Liver (tissue), 9 donors: ENCODE data around the gene TRMT61A. TPM values are rescaled to one million over a fixed set of nuclear protein-coding genes. Genes with fewer than 3 reads are reported as not detected.

Experiments
- DNase-seq: peaks from one replicate; pipeline ENCODE4 v3.0.0-alpha.2; 2017; ENCODE audit warnings: low spot score
- H3K27ac ChIP-seq, 2 donors: one replicate each; pipeline ENCODE4 v1.7.0; 2013; ENCODE audit warnings: inconsistent platforms in 2 of 2, low read length in 2 of 2, control low read depth in 1 of 2, low read depth in 1 of 2, mild to moderate bottlenecking in 1 of 2
- H3K27me3 ChIP-seq, 4 donors: one replicate each; pipeline versions ENCODE4 v1.6.1 to v1.7.0; 2013; ENCODE audit warnings: low read length in 3 of 4, inconsistent platforms in 1 of 4, mild to moderate bottlenecking in 1 of 4, moderate library complexity in 1 of 4; ENCODE audit not compliant: control insufficient read depth in 4 of 4, insufficient read depth in 4 of 4
- H3K36me3 ChIP-seq, 4 donors: one replicate each; pipeline versions ENCODE4 v1.6.1 to v1.7.0; 2013; ENCODE audit warnings: low read length in 3 of 4, mild to moderate bottlenecking in 3 of 4, low read depth in 1 of 4, moderate library complexity in 1 of 4; ENCODE audit not compliant: control insufficient read depth in 4 of 4, insufficient read depth in 3 of 4
- H3K4me1 ChIP-seq, 4 donors: one replicate each; pipeline versions ENCODE4 v1.6.1 to v1.7.0; 2013; ENCODE audit warnings: low read length in 3 of 4, mild to moderate bottlenecking in 3 of 4, moderate library complexity in 1 of 4; ENCODE audit not compliant: control insufficient read depth in 4 of 4, insufficient read depth in 4 of 4
- H3K4me3 ChIP-seq, 3 donors: one replicate each; pipeline versions ENCODE4 v1.6.1 to v1.7.0; 2013; ENCODE audit warnings: low read length in 3 of 3, control low read depth in 1 of 3, low read depth in 1 of 3, mild to moderate bottlenecking in 1 of 3
- H3K9ac ChIP-seq, 2 donors: one replicate each; pipeline ENCODE4 v1.7.0; 2013; ENCODE audit warnings: low read length in 2 of 2, mild to moderate bottlenecking in 2 of 2, moderate library complexity in 2 of 2, control low read depth in 1 of 2, low read depth in 1 of 2
- H3K9me3 ChIP-seq, 4 donors: one replicate each; pipeline versions ENCODE4 v1.6.1 to v1.7.0; 2013; ENCODE audit warnings: low read length in 3 of 4; ENCODE audit not compliant: control insufficient read depth in 4 of 4
- ATF3 ChIP-seq: IDR thresholded peaks from 2 replicates; pipeline ENCODE4 v1.6.1; 2016; ENCODE audit warnings: antibody characterized with exemption
- CTCF ChIP-seq: fragments of 150-350 bp; IDR thresholded peaks from 2 replicates; pipeline ENCODE4 v1.5.1; 2017; ENCODE audit warnings: improper control_type of control experiment, low read depth, low read length; ENCODE audit not compliant: missing input control
- EGR1 ChIP-seq, 2 donors: IDR thresholded peaks; 2 replicates each; pipeline ENCODE4 v1.6.1; 2016 to 2018; ENCODE audit warnings: antibody characterized with exemption in 2 of 2, low read depth in 2 of 2
- FOXA1 ChIP-seq: IDR thresholded peaks from 2 replicates; pipeline ENCODE4 v1.6.1; 2016; ENCODE audit warnings: antibody characterized with exemption
- GABPA ChIP-seq, 2 donors: IDR thresholded peaks in 1 of 2; conservative IDR thresholded peaks in 1 of 2; 2 replicates each; pipeline ENCODE4 v1.6.1; 2016; ENCODE audit warnings: antibody characterized with exemption in 2 of 2, mild to moderate bottlenecking in 1 of 2, moderate library complexity in 1 of 2
- HNF4A ChIP-seq, 2 donors: conservative IDR thresholded peaks; 2 replicates each; pipeline ENCODE4 v1.6.1; 2016; ENCODE audit warnings: antibody characterized with exemption in 2 of 2, mild to moderate bottlenecking in 2 of 2
- HNF4G ChIP-seq: IDR thresholded peaks from 2 replicates; pipeline ENCODE4 v1.6.1; 2016; ENCODE audit warnings: antibody characterized with exemption
- JUND ChIP-seq, 2 donors: IDR thresholded peaks; 2 replicates each; pipeline ENCODE4 v1.6.1; 2016; ENCODE audit warnings: antibody characterized with exemption in 2 of 2
- MAX ChIP-seq: IDR thresholded peaks from 2 replicates; pipeline ENCODE4 v1.6.1; 2016; ENCODE audit warnings: antibody characterized with exemption
- NR2F2 ChIP-seq: IDR thresholded peaks from 2 replicates; pipeline ENCODE4 v1.6.1; 2016; ENCODE audit warnings: antibody characterized with exemption
- RAD21 ChIP-seq, 2 donors: IDR thresholded peaks; 2 replicates each; pipeline ENCODE4 v1.6.1; 2016; ENCODE audit warnings: antibody characterized with exemption in 2 of 2, mild to moderate bottlenecking in 2 of 2
- REST ChIP-seq: IDR thresholded peaks from 2 replicates; pipeline ENCODE4 v1.6.1; 2016; ENCODE audit warnings: antibody characterized with exemption, mild to moderate bottlenecking
- RXRA ChIP-seq, 2 donors: IDR thresholded peaks; 2 replicates each; pipeline ENCODE4 v1.6.1; 2017 to 2018; ENCODE audit warnings: antibody characterized with exemption in 2 of 2, mild to moderate bottlenecking in 1 of 2
- SP1 ChIP-seq: IDR thresholded peaks from 2 replicates; pipeline ENCODE4 v1.6.1; 2018; ENCODE audit warnings: antibody characterized with exemption, mild to moderate bottlenecking
- YY1 ChIP-seq: IDR thresholded peaks from 2 replicates; pipeline ENCODE4 v1.6.1; 2016; ENCODE audit warnings: antibody characterized with exemption, mild to moderate bottlenecking
- ZBTB33 ChIP-seq: IDR thresholded peaks from 2 replicates; pipeline ENCODE4 v1.6.1; 2016; ENCODE audit warnings: antibody characterized with exemption
- WGBS: extraction: QIAGEN DNeasy Blood & Tissue Kit; methylation state at CpG from one replicate; pipeline ENCODE4 v1.1.7; 2013; 5-methylcytosine and 5-hydroxymethylcytosine counted together
- polyA plus RNA-seq, 2 donors: library from polyadenylated mRNA; stranded (reverse) in 1 of 2; unstranded in 1 of 2; fragments of 200-250 nt in 1 of 2; fragments of >200 nt in 1 of 2; fragmentation: Nextera tagmentation in 1 of 2; extraction: Ambion mirVana in 1 of 2; gene quantifications; one replicate each; pipeline versions ENCODE4 v1.2.1 to v1.2.3, GENCODE V29; 2013 to 2015
- total RNA-seq, 2 donors: library from RNA; depleted of rRNA; stranded (reverse); fragments of >200 nt; gene quantifications; one replicate each; pipeline ENCODE4 v1.2.3, GENCODE V29; 2014
- donor health status: healthy.
- donor health status: healthy.
- donor health status: healthy.
- donor health status: healthy.
- donor health status: healthy.

Gene TRMT61A
- total and polyA plus RNA-seq, 4 donors, result 4.1 to 8.0 (median 6.5) TPM

GRCh38 chr14:103574104-103574503, 45.1 kb downstream of the TRMT61A start:
- 72% methylated on average over 6 of the region's 6 CpGs for WGBS
- no peak for DNase-seq
- Histone ChIP-seq H3K27me3 (no peaks in the 10 kb centered on the region), H3K36me3 (peaks cover 2 to 10% (median 4%) of the 10 kb centered on the region in 4 donors), H3K4me1 (peaks cover 2 to 16% (median 13%) of the 10 kb centered on the region in 4 donors), H3K4me3 (no peak overlapping the region), H3K9me3 (no peaks in the 10 kb centered on the region), H3K9ac (no peak overlapping the region), H3K27ac (no peak overlapping the region)
- TF ChIP-seq HNF4G (no peak), ZBTB33 (no peak), MAX (no peak), EGR1 (IDR thresholded peaks at IDR 0.05; ENCODE audit: low read depth in 2 of 2) (no peak), HNF4A (conservative IDR thresholded peaks at IDR 0.05) (no peak), ATF3 (no peak), CTCF (no peak), FOXA1 (no peak), GABPA (IDR thresholded peaks at IDR 0.05 in 1 of 2, conservative IDR thresholded peaks at IDR 0.05 in 1 of 2) (no peak), SP1 (no peak)

- Histone ChIP-seq H3K9me3 (no peaks in the 10 kb centered on the region), H3K27ac (no peak overlapping the region), H3K9ac (no peak overlapping the region), H3K36me3 (peaks cover 2 to 10% (median 4%) of the 10 kb centered on the region in 4 donors), H3K27me3 (no peaks in the 10 kb centered on the region), H3K4me3 (no peak overlapping the region), H3K4me1 (peaks cover 2 to 16% (median 13%) of the 10 kb centered on the region in 4 donors)
- TF ChIP-seq FOXA1, result no peak
- no peak for TF ChIP-seq RAD21 (IDR thresholded peaks at IDR 0.05)
- no peak for TF ChIP-seq ATF3
- no peak for TF ChIP-seq JUND (IDR thresholded peaks at IDR 0.05)
- no peak for TF ChIP-seq MAX
- TF ChIP-seq ZBTB33, result no peak
- TF ChIP-seq HNF4G, result no peak
- no peak for TF ChIP-seq YY1
- no peak for TF ChIP-seq GABPA (IDR thresholded peaks at IDR 0.05 in 1 of 2, conservative IDR thresholded peaks at IDR 0.05 in 1 of 2)
- no peak for TF ChIP-seq RXRA (IDR thresholded peaks at IDR 0.05)
- TF ChIP-seq HNF4A (conservative IDR thresholded peaks at IDR 0.05), result no peak
- no peak for TF ChIP-seq CTCF
- no peak for TF ChIP-seq NR2F2
- TF ChIP-seq REST, result no peak
- no peak for TF ChIP-seq EGR1 (IDR thresholded peaks at IDR 0.05; ENCODE audit: low read depth in 2 of 2)
- TF ChIP-seq SP1, result no peak
- no peak for DNase-seq
- WGBS, result 96% methylated on average over 18 of the region's 18 CpGs
Measured at GRCh38 chr14:103574707-103575285, 45.8 kb downstream of the TRMT61A start.
